GM12878 (cell line): ENCODE results near the gene MDGA2.

Experiments used
- BRCA1 ChIP-seq: IDR thresholded peaks from 2 replicates; pipeline ENCODE4 v1.6.1; 2011; ENCODE audit warnings: low read depth, low read length, improper control_type of control experiment
- CEBPB ChIP-seq, 2 experiments: fragments of 150-350 bp in 1 of 2; IDR thresholded peaks; 2 replicates each; pipeline ENCODE4 v1.6.1; 2012 to 2014; ENCODE audit warnings: low read depth in 2 of 2, low read length in 2 of 2, borderline replicate concordance in 1 of 2, inconsistent platforms in 1 of 2
- EZH2 ChIP-seq: IDR thresholded peaks from 2 replicates; pipeline ENCODE4 v1.6.1; 2012; ENCODE audit warnings: low read depth, mild to moderate bottlenecking, control low read depth, inconsistent platforms, low read length, borderline replicate concordance; ENCODE audit not compliant: control insufficient read depth
- JUND ChIP-seq: IDR thresholded peaks from 2 replicates; pipeline ENCODE4 v1.6.1; 2012; ENCODE audit warnings: low read depth, mild to moderate bottlenecking, low read length, improper control_type of control experiment, moderate library complexity
- MTA2 ChIP-seq: fragments of 450-650 bp; IDR thresholded peaks from 2 replicates; pipeline ENCODE4 v1.6.1; 2016; ENCODE audit warnings: low read depth, mild to moderate bottlenecking, moderate library complexity
- SIN3A ChIP-seq: IDR thresholded peaks from 2 replicates; pipeline ENCODE4 v1.6.1; 2012; ENCODE audit warnings: low read depth, low read length, improper control_type of control experiment
- SRF ChIP-seq, 2 experiments: IDR thresholded peaks; 2 replicates each; pipeline ENCODE4 v1.6.1; 2011; ENCODE audit warnings: low read depth in 2 of 2, low read length in 2 of 2, mild to moderate bottlenecking in 1 of 2, moderate library complexity in 1 of 2
- TARDBP ChIP-seq: IDR thresholded peaks from 2 replicates; pipeline ENCODE4 v1.6.1; 2016; ENCODE audit warnings: borderline replicate concordance
- YY1 ChIP-seq: IDR thresholded peaks from 2 replicates; pipeline ENCODE4 v1.6.1; 2011; ENCODE audit warnings: low read depth, mild to moderate bottlenecking, low read length
- ZNF384 ChIP-seq: IDR thresholded peaks from 2 replicates; pipeline ENCODE4 v1.6.1; 2012; ENCODE audit warnings: low read depth, mild to moderate bottlenecking, low read length, improper control_type of control experiment, borderline replicate concordance
- TF ChIP-seq, protein P1 (sequence below): IDR thresholded peaks from 2 replicates; pipeline ENCODE4 v1.6.1; 2011; ENCODE audit warnings: low read depth, mild to moderate bottlenecking, low read length, moderate library complexity, borderline replicate concordance; ENCODE audit errors: extremely low read depth
- TF ChIP-seq, protein P2 (sequence below), 3 experiments: IDR thresholded peaks in 2 of 3; conservative IDR thresholded peaks in 1 of 3; 2 replicates each; pipeline ENCODE4 v1.5.1; 2011; ENCODE audit warnings: low read depth in 3 of 3, low read length in 3 of 3, mild to moderate bottlenecking in 3 of 3, control low read depth in 2 of 3, moderate library complexity in 2 of 3, inconsistent platforms in 1 of 3, mixed read lengths in 1 of 3; ENCODE audit not compliant: control insufficient read depth in 2 of 3, insufficient read depth in 1 of 3; ENCODE audit errors: extremely low read depth in 1 of 3
- TF ChIP-seq, protein P3 (sequence below): fragments of 450-650 bp; IDR thresholded peaks from 2 replicates; pipeline ENCODE4 v1.6.1; 2016; ENCODE audit warnings: mild to moderate bottlenecking
- TF ChIP-seq, protein P4 (sequence below): IDR thresholded peaks from 2 replicates; pipeline ENCODE4 v1.6.1; 2012; ENCODE audit warnings: mild to moderate bottlenecking, low read depth, low read length

DNA sequence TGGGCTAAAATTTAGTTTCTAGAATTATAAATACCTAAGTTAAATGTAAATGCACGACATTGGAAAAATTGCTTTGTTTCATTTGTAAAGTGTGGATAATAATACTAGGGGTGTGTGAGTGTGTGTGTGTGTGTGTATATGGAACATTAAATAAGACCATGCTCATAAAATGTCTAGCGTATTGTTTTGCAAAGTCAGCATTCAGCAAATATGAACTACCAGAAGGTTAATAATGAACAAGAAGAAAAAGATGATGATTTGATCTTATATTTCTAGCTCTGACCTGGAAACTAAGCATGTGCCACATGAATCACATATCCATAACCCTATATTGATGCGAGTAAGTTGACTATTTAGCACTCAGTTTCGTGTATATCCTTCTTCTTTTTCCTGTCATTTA, 44.9 kb upstream of the MDGA2 start:
- TF ChIP-seq CEBPB (IDR thresholded peaks at IDR 0.05; ENCODE audit: borderline replicate concordance in 1 of 2, low read depth in 2 of 2, low read length in 2 of 2), result no peak
- TF ChIP-seq JUND, result no peak
- TF ChIP-seq, protein P1, sequence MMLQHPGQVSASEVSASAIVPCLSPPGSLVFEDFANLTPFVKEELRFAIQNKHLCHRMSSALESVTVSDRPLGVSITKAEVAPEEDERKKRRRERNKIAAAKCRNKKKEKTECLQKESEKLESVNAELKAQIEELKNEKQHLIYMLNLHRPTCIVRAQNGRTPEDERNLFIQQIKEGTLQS, result no peak
- no peak for TF ChIP-seq SRF (IDR thresholded peaks at IDR 0.05; ENCODE audit: low read depth in 2 of 2, low read length in 2 of 2)
- no peak for TF ChIP-seq SIN3A
- TF ChIP-seq, protein P2, sequence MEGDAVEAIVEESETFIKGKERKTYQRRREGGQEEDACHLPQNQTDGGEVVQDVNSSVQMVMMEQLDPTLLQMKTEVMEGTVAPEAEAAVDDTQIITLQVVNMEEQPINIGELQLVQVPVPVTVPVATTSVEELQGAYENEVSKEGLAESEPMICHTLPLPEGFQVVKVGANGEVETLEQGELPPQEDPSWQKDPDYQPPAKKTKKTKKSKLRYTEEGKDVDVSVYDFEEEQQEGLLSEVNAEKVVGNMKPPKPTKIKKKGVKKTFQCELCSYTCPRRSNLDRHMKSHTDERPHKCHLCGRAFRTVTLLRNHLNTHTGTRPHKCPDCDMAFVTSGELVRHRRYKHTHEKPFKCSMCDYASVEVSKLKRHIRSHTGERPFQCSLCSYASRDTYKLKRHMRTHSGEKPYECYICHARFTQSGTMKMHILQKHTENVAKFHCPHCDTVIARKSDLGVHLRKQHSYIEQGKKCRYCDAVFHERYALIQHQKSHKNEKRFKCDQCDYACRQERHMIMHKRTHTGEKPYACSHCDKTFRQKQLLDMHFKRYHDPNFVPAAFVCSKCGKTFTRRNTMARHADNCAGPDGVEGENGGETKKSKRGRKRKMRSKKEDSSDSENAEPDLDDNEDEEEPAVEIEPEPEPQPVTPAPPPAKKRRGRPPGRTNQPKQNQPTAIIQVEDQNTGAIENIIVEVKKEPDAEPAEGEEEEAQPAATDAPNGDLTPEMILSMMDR (IDR thresholded peaks at IDR 0.05 in 2 of 3, conservative IDR thresholded peaks at IDR 0.05 in 1 of 3; ENCODE audit: control insufficient read depth in 2 of 3, extremely low read depth in 1 of 3, insufficient read depth in 1 of 3, low read depth in 3 of 3, low read length in 3 of 3), result no peak
- no peak for TF ChIP-seq EZH2
- no peak for TF ChIP-seq BRCA1
- TF ChIP-seq MTA2, result no peak
- TF ChIP-seq, protein P3, sequence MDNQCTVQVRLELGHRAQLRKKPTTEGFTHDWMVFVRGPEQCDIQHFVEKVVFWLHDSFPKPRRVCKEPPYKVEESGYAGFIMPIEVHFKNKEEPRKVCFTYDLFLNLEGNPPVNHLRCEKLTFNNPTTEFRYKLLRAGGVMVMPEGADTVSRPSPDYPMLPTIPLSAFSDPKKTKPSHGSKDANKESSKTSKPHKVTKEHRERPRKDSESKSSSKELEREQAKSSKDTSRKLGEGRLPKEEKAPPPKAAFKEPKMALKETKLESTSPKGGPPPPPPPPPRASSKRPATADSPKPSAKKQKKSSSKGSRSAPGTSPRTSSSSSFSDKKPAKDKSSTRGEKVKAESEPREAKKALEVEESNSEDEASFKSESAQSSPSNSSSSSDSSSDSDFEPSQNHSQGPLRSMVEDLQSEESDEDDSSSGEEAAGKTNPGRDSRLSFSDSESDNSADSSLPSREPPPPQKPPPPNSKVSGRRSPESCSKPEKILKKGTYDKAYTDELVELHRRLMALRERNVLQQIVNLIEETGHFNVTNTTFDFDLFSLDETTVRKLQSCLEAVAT, result no peak
- TF ChIP-seq ZNF384, result no peak
- TF ChIP-seq YY1, result no peak
- no peak for TF ChIP-seq TARDBP
- TF ChIP-seq, protein P4, sequence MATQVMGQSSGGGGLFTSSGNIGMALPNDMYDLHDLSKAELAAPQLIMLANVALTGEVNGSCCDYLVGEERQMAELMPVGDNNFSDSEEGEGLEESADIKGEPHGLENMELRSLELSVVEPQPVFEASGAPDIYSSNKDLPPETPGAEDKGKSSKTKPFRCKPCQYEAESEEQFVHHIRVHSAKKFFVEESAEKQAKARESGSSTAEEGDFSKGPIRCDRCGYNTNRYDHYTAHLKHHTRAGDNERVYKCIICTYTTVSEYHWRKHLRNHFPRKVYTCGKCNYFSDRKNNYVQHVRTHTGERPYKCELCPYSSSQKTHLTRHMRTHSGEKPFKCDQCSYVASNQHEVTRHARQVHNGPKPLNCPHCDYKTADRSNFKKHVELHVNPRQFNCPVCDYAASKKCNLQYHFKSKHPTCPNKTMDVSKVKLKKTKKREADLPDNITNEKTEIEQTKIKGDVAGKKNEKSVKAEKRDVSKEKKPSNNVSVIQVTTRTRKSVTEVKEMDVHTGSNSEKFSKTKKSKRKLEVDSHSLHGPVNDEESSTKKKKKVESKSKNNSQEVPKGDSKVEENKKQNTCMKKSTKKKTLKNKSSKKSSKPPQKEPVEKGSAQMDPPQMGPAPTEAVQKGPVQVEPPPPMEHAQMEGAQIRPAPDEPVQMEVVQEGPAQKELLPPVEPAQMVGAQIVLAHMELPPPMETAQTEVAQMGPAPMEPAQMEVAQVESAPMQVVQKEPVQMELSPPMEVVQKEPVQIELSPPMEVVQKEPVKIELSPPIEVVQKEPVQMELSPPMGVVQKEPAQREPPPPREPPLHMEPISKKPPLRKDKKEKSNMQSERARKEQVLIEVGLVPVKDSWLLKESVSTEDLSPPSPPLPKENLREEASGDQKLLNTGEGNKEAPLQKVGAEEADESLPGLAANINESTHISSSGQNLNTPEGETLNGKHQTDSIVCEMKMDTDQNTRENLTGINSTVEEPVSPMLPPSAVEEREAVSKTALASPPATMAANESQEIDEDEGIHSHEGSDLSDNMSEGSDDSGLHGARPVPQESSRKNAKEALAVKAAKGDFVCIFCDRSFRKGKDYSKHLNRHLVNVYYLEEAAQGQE, result no peak
